Ammon's horn (tissue), 1 donor: ENCODE data around the gene RHD.
A peak's percentile ranks its signal among the peaks of the same experiment; 100 is the strongest.
"Not testable (repeated sequence)": the region's sequence is repeated elsewhere in the genome, so short reads cannot be mapped to it uniquely, and the experiment has no call there.

Experiments used
- DNase-seq: peaks from one replicate; pipeline ENCODE4 v3.0.0-alpha.2; 2016; ENCODE audit warnings: low spot score

The RHD gene

DNA sequence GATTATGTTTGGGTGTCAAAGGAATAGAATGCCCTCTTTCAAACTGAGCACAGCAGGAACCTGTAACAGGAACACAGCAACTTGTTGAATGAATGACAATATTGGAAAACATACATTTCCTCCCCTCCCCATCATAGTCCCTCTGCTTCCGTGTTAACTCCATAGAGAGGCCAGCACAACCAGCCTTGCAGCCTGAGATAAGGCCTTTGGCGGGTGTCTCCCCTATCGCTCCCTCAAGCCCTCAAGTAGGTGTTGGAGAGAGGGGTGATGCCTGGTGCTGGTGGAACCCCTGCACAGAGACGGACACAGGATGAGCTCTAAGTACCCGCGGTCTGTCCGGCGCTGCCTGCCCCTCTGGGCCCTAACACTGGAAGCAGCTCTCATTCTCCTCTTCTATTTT lies at the start of gene RHD:
Gene RHD, plus strand, starts transcription at position 272 of the 400 bp plus-strand sequence. Its CDS starts 39 bp downstream, at position 311.
- not testable (repeated sequence) for DNase-seq

DNA sequence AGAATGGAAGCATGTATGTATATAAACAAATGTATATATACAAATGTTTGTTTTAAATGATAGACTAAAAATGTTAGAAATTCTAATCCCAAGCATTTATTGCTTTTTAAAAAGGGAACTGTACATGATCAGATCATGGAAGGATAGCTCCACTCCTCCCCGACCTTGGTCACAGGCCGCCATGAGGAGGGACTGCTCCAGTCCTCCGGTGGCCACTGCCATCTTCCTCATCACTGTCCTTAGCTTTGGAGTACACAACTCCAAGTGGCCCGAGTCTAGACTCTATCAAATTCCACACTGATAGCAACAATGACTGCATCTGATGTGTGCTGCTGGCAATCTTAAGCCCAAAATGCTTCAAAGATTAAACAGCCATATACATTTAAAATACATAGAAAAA lies 49.7 kb upstream of the RHD start:
- no peak for DNase-seq

DNA sequence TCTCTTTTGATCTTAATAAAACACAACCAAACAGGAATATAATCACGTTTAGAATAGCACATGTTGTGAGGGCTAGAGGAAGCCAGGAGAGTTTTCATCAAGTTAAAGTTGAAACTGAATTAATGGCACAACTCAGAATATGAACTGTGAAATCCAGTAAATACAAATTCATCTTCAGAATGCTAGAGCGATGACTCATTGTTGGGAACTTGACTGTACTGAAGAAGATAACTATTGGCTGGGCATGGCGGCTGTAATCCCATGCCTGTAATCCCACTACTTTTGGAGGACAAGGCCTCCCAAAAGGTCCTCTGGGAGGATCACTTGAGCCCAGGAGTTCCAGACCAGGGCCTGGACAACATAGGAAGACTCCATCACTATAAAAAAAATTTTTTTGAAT lies 48.8 kb upstream of the RHD start:
- no peak for DNase-seq

DNA sequence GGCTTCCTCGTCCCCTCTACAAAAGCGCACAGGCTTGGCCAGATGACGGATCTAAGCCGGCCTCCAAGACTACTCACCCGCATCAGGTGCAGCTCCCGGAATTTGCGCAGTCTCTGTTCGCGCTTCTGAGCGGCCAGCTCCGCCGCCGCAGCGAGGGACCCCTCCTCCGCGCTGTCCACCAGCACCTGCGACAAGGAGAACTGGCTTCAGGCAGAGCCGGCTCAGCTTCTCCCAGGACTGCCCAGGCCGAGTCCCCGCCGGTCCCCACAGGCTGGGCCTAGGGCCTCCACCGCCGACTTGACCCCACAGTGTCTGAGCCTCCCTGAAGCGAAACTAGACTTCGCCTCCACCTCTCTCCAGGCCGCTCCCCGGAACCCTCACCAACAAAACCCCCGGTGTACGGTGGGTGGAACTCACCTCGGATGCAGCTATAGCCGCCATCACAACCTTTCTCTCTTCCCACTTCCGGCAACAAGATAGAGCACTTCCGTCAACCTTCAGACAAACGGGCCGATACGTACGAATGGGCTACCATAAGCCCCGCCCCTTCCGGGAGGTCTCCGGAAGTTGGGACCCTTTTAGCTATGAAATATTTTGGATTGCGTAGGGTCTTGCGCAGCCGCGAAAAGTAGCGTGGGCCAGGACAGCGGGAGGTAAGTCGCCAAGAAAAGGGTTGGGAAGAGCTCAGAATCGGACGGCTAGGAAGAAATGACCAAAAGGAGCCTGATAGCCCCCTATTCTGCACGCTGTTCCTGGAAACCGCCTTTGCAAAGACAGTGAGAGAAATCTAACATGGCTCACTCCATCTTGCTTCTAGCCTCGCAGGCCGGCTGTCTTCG lies 40.1 kb upstream of the RHD start, which contains the start of gene SYF2:
Gene SYF2, minus strand, starts transcription at position 476 of the 839 bp plus-strand sequence. Its CDS starts 35 bp downstream, at position 441.
- DNase-seq: peak; percentile 96

DNA sequence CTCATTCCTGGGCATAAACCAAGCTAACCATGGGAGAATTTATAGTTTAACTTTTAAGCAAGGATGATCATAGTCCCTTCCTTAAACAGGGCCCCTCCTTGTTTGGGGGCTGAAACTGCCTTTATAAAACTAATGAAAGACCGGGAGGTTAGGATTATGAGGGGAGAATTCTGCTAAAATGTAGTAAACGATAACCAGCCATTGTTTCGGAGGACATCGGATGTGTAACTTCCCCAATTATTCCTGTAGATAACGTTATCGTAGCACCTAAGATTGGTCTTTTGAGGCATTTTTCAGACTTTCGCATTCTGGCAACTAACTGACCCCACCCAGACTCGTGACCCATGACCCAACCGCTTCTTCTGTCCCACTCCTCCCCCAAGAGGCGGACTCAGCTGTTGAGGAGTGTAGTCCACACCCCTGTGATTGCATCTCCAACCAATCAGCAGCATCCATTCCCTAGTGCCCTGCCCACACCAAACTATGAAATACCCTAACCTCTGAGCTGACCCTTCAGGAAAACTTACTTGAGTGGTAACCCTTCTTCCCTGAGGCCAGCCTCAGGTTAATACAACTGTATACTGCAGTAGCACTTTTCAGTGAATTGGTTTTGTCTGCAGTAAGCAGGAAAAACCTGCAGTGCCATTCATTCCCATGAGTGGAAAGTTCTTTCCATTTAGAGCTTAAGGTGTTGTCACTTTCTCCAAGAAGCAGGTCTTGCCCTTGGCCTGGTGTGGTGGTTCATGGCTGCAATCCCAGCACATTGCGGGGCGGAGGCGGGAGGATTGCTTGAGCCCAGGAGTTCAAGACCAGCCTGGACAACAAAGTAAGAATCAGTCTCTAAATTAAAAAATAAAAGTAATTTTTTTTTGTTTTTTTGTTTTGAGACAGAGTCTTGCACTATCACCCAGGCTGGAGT lies 39.2 kb upstream of the RHD start:
- DNase-seq: peak; percentile 85

DNA sequence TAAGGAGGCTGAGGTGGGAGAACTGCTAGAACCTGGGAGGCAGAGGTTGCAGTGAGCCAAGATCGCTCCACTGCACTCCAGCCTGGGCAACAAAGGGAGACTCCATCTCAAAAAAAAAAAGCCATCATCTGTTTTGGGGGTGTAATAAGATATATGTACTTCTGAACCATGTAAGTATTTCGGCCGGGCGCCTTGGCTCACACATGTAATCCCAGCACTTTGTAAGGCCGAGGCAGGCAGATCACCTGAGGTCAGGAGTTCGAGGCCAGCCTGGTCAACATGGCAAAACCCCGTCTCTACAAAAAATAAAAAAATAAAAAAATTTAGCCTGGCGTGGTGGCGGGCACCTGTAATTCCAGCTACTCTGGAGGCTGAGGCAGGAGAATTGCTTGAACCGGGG lies 36.9 kb upstream of the RHD start:
- DNase-seq: not testable (repeated sequence)

DNA sequence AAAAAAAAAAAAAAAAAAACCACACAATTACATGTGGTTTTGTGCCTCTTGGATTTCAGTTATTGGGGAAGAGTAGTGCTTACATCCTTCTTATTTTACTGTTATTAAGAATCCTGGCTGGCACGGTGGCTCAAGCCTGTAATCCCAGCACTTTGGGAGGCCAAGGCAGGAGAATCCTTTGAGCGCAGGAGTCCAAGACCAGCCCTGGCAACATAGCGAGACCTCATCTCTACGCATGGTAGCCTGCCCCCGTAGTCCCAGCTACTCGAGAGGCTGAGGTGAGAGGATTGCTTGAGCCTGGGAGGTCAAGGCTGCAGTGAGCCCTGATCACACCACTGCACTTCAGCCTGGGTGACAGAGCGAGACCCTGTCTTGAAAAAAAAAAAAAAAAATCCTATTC lies 36.0 kb upstream of the RHD start:
- not testable (repeated sequence) for DNase-seq

DNA sequence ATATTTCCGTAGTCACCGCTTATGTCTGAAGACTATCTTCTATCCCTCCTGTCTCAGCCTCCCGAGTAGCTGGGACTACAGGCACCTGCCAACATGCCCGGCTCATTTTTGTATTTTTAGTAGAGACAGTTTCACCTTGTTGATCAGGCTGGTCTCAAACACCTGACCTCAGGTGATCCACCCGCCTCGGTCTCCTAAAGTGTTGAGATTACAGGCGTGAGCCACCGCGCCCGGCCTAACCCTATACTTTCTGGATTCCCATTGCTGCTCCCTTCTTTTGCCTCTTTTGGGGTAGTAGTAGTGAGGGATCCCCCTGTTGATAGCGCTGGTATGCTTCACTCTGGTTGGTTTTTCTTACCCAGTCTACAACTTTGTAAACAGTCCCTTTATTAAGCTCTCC lies 34.3 kb upstream of the RHD start:
- no peak for DNase-seq

DNA sequence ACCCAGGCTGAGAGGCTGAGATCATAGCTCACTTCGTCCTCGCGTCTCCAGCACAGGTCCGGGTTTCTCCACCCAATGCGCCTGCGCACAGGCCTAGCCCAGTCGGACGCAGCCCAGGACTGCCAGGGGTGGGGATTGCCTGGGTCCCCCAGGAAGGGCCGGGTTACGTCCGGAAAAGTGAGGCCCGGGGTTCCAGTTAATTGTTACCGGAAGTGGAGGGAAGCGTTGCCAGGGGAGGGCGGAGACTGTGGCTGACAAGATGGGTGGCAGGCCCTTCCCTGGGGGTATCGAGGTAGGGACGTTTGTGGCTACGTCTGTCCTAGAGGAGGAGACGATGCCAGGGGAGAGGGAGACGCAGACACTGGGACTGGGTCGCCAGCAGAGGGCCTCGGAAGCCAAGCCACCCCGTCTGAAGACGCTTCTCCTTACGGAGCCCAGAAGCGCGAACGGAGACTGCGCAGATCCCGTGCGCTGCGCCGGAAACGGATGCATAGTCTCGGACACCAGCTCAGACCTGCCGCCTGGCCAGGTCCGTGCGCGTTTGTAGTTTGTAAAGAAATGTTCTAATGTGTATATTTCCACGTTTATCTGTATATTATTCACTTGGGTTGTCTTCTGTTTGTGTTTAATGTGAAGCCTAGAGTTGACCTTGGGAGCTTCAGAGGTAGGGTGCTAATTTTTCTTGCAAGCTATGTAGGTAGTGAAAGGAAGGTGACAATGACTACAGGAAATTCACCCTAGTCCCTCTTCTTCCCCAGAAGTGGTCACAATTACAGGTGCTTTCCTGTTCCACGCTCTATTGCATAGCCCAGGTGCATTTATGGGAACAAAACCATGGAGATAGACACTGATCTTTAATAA lies 32.4 kb upstream of the RHD start:
- DNase-seq: peak; percentile 95

DNA sequence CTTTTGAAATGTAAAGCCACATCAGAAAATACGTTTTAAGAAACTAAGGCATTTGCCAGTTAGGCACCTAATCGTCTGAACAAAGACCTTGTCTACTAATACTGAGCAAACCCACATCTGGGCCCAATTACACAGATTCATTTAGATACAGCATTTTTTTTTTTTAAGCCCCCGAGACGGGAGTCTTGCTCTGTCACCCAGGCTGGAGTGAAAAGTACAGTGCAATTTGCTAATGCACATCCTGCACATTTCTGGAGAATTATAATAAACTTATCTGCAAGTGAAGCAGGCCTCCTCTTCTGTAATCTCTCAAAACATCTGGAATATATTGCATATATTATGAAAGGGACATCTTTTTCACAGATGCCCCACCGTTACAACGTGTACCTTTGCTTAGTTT lies 28.4 kb upstream of the RHD start:
- no peak for DNase-seq

DNA sequence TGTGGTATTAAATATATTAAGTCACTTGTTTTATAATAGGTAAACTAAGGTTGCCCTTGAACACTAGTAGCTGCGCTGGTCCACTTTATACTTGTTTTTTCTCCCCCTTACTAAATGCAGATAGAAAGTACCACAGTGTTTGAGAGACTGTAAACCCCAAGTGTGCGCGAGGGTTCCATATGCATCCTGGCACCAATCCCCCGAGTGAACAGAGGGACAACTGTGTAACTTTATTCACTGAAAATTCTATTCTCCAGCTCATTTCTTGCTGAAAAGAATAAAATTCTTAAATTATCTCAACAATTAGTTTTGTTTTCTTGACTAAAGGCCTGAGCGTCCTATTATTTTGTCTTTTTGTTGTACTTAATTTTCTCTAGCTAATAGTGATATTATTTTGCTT lies 26.9 kb upstream of the RHD start:
- no peak for DNase-seq

DNA sequence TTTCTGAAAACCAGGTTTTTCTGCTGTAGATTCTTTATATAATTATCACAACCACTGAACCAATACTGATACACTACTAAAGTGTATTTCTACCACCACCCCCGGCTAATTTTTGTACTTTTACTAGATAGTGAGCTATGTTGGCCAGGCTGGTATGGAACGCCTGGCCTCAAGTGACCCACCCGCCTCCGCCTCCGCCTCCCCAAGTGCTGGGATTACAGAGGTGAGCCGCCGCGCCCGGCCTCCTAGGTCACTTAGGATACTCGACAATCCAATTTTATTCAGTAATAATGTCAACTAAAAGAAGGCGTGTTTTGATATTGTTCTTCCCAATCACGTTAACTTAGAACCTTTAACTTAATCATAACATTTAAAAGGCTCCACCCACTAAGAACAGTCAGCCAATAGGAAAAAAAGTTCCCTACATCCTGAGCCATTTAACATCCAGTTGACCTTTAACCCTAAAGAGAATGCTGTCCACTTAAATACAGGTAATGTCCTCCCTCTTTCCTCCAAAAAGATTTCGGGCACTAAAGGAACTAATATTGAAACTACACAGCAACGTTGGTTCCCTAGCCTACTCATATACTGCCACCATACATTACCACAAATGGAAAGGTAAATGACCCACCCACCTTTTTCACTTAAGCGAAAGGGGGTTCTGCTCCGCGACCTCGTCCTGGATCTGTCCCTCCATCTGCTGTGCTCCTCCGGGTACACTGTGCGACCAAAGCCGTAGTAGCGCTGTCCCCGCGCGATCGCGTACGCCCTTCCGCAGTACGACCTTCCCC lies 26.3 kb upstream of the RHD start:
- DNase-seq: no peak

DNA sequence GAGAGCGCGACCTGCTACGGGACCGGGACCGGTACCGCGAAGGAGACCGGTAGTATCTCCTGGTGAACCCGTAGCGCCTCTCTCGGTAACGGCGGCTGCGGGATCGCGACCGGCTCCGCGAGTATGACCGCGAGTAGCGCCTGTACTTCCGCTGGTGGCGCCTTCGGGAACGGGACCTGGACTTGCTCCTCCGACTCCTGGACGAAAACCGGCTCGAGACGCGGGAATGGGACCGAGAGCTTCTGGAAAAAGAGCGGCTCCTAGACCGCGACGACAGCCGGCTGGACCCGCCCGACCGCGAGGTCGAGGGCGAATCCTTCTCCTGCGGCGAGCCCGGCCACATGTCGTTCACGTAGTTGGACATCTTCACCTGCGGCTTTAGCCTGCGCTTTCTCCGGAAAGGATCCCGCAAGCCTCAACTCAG lies 25.7 kb upstream of the RHD start:
- DNase-seq: peak; percentile 54

DNA sequence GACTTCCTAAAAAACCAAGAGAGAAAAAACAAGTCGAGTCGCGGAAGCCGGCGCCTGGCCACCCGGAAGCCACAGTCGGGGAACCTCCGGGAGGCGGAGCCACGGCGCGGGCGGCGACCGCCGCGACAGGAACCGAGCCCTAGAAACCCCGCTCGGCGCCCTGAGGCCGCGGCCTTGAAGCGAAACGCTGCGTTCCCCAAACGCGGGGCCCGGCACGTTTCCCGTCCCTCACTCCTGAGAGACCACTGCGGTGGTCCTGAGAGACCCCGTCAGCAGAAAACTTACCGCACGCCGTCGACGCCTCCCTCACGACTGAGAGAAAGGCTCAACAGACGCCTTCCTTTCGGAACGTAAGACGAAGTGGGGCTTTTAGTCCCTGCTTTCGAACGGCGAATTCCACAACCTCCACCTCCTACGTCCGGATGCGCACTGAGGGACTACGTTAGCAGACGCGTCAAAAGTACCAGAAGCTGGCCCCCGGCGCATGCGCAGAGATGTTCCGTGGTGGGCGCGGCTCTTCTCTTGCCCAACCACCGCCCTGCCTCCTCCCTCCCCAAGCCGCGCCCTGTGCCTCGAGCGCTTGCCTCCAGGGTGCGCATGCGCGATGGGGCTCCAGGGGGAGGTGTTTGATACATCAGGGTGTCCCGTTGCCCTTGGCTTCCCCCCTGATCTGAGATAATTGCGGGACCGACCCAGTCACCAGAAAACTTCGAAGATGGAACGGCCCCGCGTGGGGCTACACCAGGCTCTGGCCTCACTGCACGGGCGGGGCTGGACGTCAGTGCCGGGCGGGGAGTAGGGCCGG lies 25.1 kb upstream of the RHD start, which contains the start of gene RSRP1:
Gene RSRP1, minus strand, starts transcription at position 431 of the 805 bp plus-strand sequence. CDS start 491 bp downstream, outside the sequence.
- peak; percentile 99 for DNase-seq

DNA sequence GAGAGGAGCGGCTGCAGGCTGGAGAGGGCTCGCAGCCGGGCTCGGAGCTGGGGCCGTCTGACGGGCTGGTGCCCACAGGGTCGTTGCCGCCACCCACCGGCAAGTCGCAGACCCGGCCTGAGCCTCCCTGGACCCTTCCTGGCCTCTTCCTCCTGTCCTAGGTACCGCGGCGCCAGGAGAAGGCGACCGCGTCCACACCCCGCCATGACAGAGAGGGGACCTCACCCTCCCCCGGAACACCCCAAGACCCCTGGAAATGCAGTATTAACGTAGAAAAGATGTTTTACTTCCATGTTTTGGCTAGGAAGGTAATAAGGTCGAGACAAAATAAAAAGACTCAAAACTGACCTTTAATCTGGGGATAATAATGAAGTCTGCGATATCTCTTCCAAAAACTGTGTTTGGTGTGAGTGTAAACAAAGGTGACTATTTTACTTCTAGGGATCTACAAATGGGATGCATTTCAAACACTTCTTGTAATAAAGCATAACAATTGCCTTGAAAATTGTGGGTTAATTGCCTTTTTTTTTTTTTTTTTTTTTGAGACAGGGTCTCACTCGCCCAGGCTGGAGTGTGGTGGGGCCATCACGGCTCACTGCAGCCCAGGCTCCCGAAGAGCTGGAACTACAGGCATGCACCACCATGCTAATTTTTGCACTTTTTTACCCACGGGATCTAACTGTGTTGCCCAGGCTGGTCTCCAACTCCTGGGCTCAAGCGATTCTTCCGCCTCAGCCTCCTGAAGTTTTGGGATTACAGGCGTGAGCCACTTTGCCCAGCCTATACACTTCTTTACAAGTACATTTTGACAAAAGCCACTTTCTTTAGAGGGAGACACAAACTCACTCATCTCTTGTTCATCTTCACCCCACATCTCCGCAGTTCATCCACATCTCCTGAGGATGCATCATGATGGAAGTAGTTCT lies 24.2 kb upstream of the RHD start:
- no peak for DNase-seq

DNA sequence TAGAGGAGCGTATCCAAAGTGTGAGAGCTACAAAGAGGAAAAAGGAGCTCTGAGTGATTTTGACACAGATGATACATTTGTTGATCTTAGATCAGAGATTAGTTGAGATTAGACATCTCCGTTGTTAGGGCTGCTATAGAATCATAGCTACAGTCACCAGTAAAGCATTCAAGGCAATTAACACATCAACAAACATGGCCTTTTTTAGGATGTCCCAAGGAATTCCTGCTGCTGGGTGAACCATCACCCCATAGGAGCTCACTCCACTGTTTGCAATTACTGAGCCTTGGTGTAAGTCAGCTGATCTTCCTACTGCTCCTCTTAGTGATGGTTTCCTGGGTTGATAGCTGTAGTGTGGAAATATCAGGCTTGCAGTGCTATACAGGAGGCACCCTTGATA lies 18.4 kb upstream of the RHD start:
- DNase-seq: no peak

DNA sequence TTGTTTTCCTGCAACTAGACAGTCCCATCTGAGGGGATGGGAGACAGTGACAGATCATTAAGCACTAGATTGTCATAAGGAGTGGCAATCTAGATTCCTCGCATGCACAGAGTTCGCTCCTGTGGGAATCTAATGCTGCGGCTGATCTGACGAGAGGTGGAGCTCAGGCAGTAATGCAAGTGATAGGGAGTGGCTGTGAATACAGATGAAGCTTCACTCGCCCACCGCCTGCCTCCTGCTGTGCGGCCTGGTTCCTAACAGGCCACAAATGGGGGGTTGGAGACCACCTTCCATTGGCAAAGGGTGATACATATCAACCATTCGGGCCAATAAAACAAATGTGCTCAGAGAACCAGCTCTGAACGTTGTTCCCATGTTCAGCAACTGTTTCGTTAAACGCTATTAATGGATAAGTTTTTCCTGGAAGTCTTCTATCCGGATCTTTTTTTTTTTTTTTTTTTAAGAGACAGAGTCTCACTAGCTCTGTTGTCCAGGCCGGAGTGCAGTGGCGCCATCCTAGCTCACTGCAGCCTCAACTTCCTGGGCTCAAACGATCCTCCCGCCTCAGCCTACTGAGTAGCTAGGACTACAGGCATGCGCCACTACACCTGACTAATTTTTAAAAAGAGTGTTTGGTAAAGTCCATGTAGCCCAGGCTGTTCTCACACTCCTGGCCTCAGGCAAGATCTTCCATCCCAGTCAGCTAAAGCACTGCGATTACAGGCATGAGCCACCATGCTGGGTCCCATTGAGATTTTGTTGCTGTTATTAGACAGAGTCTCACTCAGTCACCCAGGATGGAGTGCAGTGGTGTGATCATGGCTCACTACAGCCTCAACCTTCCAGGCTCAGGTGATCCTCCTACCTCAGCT lies 16.4 kb upstream of the RHD start:
- no peak for DNase-seq

DNA sequence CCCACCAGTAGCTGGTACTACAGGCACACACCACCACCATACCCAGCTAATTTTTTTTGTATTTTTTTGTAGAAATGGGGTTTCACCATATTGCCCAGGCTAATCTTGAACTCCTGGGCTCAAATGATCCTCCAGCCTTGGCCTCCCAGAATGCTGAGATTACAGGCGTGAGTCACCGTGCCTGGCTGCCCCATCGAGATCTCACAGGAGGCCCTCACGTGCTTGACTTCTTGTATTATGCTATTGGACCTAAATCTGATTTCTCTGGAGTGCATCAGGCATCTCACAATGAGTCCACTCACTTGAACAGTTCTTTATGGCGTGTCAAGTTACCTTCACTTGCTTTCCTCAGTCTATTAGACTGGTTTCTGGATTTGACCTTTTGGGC lies 15.7 kb upstream of the RHD start:
- DNase-seq: no peak
